ENCODE results near the gene KAZN.
A peak's percentile ranks its signal among the peaks of the same experiment; 100 is the strongest.
"Not testable (repeated sequence)": the region's sequence is repeated elsewhere in the genome, so short reads cannot be mapped to it uniquely, and the experiment has no call there.

Gene KAZN

GRCh38 chr1:14598498-14599182, at the start of gene KAZN:
Gene KAZN (plus strand): TSS chr1:14598685.
- peak; percentile 66 for DNase-seq (ENCODE audit: low spot score)

GRCh38 chr1:14549897-14550620, 48.4 kb upstream of the KAZN start:
- DNase-seq (ENCODE audit: low spot score) = no peak

GRCh38 chr1:14551386-14551785, 47.1 kb upstream of the KAZN start:
- no peak for DNase-seq (ENCODE audit: low spot score)

- peak; percentile 5 for DNase-seq (ENCODE audit: low spot score)
These were observed 46.1 kb upstream of the KAZN start for GRCh38 chr1:14552246-14552965.

- DNase-seq (ENCODE audit: low spot score) = no peak
These were observed 44.8 kb upstream of the KAZN start for GRCh38 chr1:14553711-14554110.

GRCh38 chr1:14555091-14555490, 43.4 kb upstream of the KAZN start:
- DNase-seq (ENCODE audit: low spot score) = no peak

GRCh38 chr1:14561014-14561693, 37.3 kb upstream of the KAZN start:
- no peak for DNase-seq (ENCODE audit: low spot score)

GRCh38 chr1:14565090-14565489, 33.4 kb upstream of the KAZN start:
- no peak for DNase-seq (ENCODE audit: low spot score)

GRCh38 chr1:14567056-14567455, 31.4 kb upstream of the KAZN start:
- DNase-seq (ENCODE audit: low spot score) = peak; percentile 16

GRCh38 chr1:14567903-14568302, 30.6 kb upstream of the KAZN start:
- no peak for DNase-seq (ENCODE audit: low spot score)

- DNase-seq (ENCODE audit: low spot score) = no peak
These were observed 29.6 kb upstream of the KAZN start for GRCh38 chr1:14568716-14569355.

- no peak for DNase-seq (ENCODE audit: low spot score)
These were observed 28.0 kb upstream of the KAZN start for GRCh38 chr1:14570514-14570913.

GRCh38 chr1:14571810-14572767, 26.4 kb upstream of the KAZN start:
- no peak for DNase-seq (ENCODE audit: low spot score)

GRCh38 chr1:14572861-14573260, 25.6 kb upstream of the KAZN start:
- no peak for DNase-seq (ENCODE audit: low spot score)

- no peak for DNase-seq (ENCODE audit: low spot score)
These were observed 22.3 kb upstream of the KAZN start for GRCh38 chr1:14576155-14576554.

GRCh38 chr1:14577261-14577660, 21.2 kb upstream of the KAZN start:
- no peak for DNase-seq (ENCODE audit: low spot score)

- no peak for DNase-seq (ENCODE audit: low spot score)
These were observed 20.3 kb upstream of the KAZN start for GRCh38 chr1:14578156-14578555.

GRCh38 chr1:14580295-14580694, 18.2 kb upstream of the KAZN start:
- not testable (repeated sequence) for DNase-seq (ENCODE audit: low spot score)

GRCh38 chr1:14580986-14581385, 17.5 kb upstream of the KAZN start:
- DNase-seq (ENCODE audit: low spot score) = no peak

- no peak for DNase-seq (ENCODE audit: low spot score)
These were observed 14.7 kb upstream of the KAZN start for GRCh38 chr1:14583788-14584187.

- no peak for DNase-seq (ENCODE audit: low spot score)
These were observed 12.8 kb upstream of the KAZN start for GRCh38 chr1:14585728-14586127.
